Subcutaneous abdominal adipose tissue (tissue), 5 donors: Measurements from ENCODE around the gene NCKAP5.

Experiments used
- H3K27ac ChIP-seq: one replicate; pipeline ENCODE4 v1.7.0; 2013; ENCODE audit warnings: low read depth, mild to moderate bottlenecking, inconsistent platforms, low read length, moderate library complexity
- H3K27me3 ChIP-seq, 5 donors: one replicate each; pipeline ENCODE4 v1.7.0; 2013; ENCODE audit warnings: low read length in 5 of 5, inconsistent platforms in 1 of 5; ENCODE audit not compliant: control insufficient read depth in 5 of 5, insufficient read depth in 4 of 5
- H3K36me3 ChIP-seq, 5 donors: one replicate each; pipeline ENCODE4 v1.7.0; 2013; ENCODE audit warnings: low read length in 5 of 5; ENCODE audit not compliant: control insufficient read depth in 5 of 5, insufficient read depth in 5 of 5
- H3K4me1 ChIP-seq, 5 donors: one replicate each; pipeline ENCODE4 v1.7.0; 2013; ENCODE audit warnings: low read length in 5 of 5, mild to moderate bottlenecking in 3 of 5, moderate library complexity in 1 of 5; ENCODE audit not compliant: control insufficient read depth in 5 of 5, insufficient read depth in 5 of 5
- H3K4me3 ChIP-seq, 5 donors: one replicate each; pipeline ENCODE4 v1.7.0; 2013; ENCODE audit warnings: low read length in 5 of 5, low read depth in 1 of 5
- H3K9ac ChIP-seq, 5 donors: one replicate each; pipeline ENCODE4 v1.7.0; 2013; ENCODE audit warnings: low read length in 5 of 5, mild to moderate bottlenecking in 4 of 5, moderate library complexity in 3 of 5
- H3K9me3 ChIP-seq, 5 donors: one replicate each; pipeline ENCODE4 v1.7.0; 2013; ENCODE audit warnings: low read length in 5 of 5; ENCODE audit not compliant: control insufficient read depth in 5 of 5
- donor health status: healthy.
- donor health status: healthy.
- donor health status: healthy.
- donor health status: healthy.
- donor health status: healthy.

The NCKAP5 gene

GRCh38 chr2:133420788-133421187 lies 147.5 kb downstream of the NCKAP5 start:
- Histone ChIP-seq H3K9ac (no peak overlapping the region), H3K4me1 (no peaks in the 10 kb centered on the region), H3K36me3 (no peaks in the 10 kb centered on the region), H3K9me3 (no peaks in the 10 kb centered on the region), H3K27ac (no peak overlapping the region), H3K4me3 (no peak overlapping the region), H3K27me3 (peaks cover 0 to 2% (median 0%) of the 10 kb centered on the region in 5 donors)

DNA sequence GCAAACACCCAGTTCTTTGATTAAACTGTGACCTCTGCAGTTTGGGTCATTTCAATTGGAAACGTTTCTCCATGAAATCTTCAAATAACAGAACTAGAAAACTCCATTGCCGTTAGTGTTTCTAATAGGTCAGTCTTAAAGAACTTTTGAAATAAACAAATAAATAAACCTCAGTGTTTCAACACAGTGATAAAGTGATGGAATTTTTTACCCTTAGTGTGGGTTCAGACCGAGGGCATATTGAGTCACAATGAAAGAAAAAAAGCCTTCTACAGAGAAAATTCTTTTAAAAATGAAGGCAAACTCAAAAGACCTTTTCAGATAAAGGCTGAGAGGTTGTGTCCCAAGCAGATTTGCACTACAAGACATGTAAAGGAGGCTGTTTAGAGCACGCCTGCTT lies 149.6 kb downstream of the NCKAP5 start:
- H3K9ac ChIP-seq, result no peak overlapping the region
- no peaks in the 10 kb centered on the region for H3K36me3 ChIP-seq
- H3K4me3 ChIP-seq, result no peak overlapping the region
- no peaks in the 10 kb centered on the region for H3K4me1 ChIP-seq
- H3K27me3 ChIP-seq, result peaks cover 0 to 2% (median 0%) of the 10 kb centered on the region in 5 donors
- no peaks in the 10 kb centered on the region for H3K9me3 ChIP-seq
- no peak overlapping the region for H3K27ac ChIP-seq

GRCh38 chr2:133418021-133418420 lies 150.2 kb downstream of the NCKAP5 start:
- H3K9ac ChIP-seq, result no peak overlapping the region
- H3K27me3 ChIP-seq, result peaks cover 0 to 2% (median 0%) of the 10 kb centered on the region in 5 donors
- no peak overlapping the region for H3K27ac ChIP-seq
- H3K9me3 ChIP-seq, result no peaks in the 10 kb centered on the region
- no peaks in the 10 kb centered on the region for H3K36me3 ChIP-seq
- H3K4me3 ChIP-seq, result no peak overlapping the region
- no peaks in the 10 kb centered on the region for H3K4me1 ChIP-seq

DNA sequence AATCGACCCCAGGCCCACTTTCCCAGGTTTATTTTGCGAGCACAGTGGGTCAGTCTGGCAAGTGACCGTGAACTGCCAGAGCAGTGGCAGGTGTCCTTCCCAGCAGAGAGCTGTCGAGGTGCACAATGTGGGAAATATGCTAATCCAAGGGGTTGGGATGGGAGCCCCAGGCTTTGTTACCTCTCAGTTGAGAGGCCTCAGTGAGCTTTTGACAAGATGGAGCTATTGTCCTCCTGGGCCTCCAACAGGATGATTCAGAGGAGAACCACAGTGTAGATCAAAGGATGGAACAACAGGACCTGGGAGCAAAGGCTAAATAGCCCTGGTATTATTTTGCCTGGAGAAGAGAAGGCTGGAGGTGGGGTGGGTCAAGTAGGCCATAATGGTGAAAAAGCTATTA lies 150.8 kb downstream of the NCKAP5 start:
- H3K4me1 ChIP-seq, result no peaks in the 10 kb centered on the region
- no peaks in the 10 kb centered on the region for H3K36me3 ChIP-seq
- H3K9me3 ChIP-seq, result no peaks in the 10 kb centered on the region
- H3K27ac ChIP-seq, result no peak overlapping the region
- H3K27me3 ChIP-seq, result peaks cover 0 to 2% (median 0%) of the 10 kb centered on the region in 5 donors
- H3K9ac ChIP-seq, result no peak overlapping the region
- no peak overlapping the region for H3K4me3 ChIP-seq

DNA sequence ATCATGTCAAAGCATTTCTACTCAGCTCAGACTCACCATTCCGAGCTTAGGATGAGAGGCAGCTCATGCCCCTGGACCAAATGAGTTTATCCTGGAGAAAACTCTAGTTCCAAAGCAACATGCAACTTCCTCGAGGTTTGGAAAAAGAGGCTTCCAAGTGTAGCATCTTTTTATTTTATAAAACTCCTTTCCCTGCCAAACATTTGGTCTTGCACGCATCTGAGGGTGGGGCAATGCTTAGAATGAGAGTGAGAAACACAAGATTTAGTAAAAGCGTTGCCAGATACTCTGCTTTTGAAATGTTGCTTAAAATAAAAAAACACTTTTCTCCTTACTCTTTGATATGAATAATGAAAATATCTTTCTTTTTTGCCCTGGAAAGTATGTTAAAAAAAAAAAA lies 151.5 kb downstream of the NCKAP5 start:
- Histone ChIP-seq H3K36me3 (no peaks in the 10 kb centered on the region), H3K27me3 (peaks cover 0 to 2% (median 0%) of the 10 kb centered on the region in 5 donors), H3K4me1 (no peaks in the 10 kb centered on the region), H3K9ac (no peak overlapping the region), H3K27ac (no peak overlapping the region), H3K9me3 (no peaks in the 10 kb centered on the region), H3K4me3 (no peak overlapping the region)

GRCh38 chr2:133416146-133416545 lies 152.1 kb downstream of the NCKAP5 start:
- no peaks in the 10 kb centered on the region for H3K4me1 ChIP-seq
- H3K9me3 ChIP-seq, result no peaks in the 10 kb centered on the region
- H3K27me3 ChIP-seq, result peaks cover 0 to 2% (median 0%) of the 10 kb centered on the region in 5 donors
- no peak overlapping the region for H3K27ac ChIP-seq
- H3K36me3 ChIP-seq, result no peaks in the 10 kb centered on the region
- H3K9ac ChIP-seq, result no peak overlapping the region
- H3K4me3 ChIP-seq, result no peak overlapping the region

GRCh38 chr2:133415210-133415876 lies 152.9 kb downstream of the NCKAP5 start:
- Histone ChIP-seq H3K27me3 (peaks cover 0 to 2% (median 0%) of the 10 kb centered on the region in 5 donors), H3K4me1 (no peaks in the 10 kb centered on the region), H3K27ac (no peak overlapping the region), H3K9me3 (no peaks in the 10 kb centered on the region), H3K36me3 (no peaks in the 10 kb centered on the region), H3K4me3 (no peak overlapping the region), H3K9ac (no peak overlapping the region)

DNA sequence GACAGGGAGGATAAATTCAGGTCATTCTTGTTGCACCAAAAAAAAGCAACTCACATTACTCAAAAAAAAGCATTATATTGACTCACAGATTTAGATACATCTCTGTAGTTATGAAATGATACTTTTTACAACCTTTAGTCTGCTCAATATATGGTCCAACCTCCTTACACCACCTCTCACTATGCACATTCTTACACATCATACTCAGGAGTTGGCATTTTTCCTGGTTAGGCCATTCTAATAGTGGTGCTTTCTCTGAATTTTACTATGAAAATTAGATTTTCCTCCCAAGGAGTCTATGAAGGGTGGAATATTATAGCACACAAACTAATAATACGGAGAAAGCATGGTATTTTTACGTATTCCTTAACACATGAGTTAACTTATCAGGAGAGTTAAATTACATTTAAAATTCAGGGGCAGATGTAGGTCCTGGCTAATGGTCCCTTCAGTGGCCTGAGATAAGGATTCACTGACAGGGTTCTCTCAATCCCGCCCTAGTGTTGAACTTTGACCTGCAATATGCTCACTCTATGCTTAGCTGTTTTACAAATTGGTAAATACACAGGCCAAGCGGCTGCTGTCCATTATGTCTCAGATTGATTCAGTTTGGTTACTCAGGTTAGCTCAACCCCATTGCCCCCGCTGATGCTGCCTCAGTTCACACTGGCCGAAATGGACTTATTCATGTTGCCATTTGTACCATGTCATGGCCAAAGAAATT lies 153.6 kb downstream of the NCKAP5 start:
- Histone ChIP-seq H3K27me3 (peaks cover 0 to 2% (median 0%) of the 10 kb centered on the region in 5 donors), H3K9me3 (no peaks in the 10 kb centered on the region), H3K4me1 (no peaks in the 10 kb centered on the region)

DNA sequence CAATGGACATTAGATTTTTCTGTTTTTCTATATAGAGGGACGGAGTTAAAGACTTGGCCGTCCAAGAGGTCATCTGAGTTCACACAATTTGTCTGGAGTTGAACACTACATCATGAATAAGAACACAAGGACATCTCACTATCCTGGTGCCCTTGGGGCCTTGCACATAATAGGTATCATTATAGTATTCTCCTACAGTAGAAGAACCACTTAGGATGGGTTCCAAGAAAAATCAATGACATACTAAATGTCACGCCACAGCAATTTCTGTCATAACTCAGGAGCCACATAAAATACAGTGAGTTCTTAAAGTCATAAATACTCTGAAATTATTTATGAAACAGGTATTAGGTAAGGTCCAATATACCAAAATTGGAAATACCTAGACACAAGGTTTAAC lies 154.4 kb downstream of the NCKAP5 start:
- no peak overlapping the region for H3K9ac ChIP-seq

More for the DNA sequence above, 153.6 kb downstream of the NCKAP5 start:
- Histone ChIP-seq H3K27ac (no peak overlapping the region), H3K9ac (no peak overlapping the region), H3K4me3 (no peak overlapping the region), H3K36me3 (no peaks in the 10 kb centered on the region)

GRCh38 chr2:133412694-133413093 lies 155.6 kb downstream of the NCKAP5 start:
- Histone ChIP-seq H3K9me3 (no peaks in the 10 kb centered on the region), H3K27ac (no peak overlapping the region), H3K9ac (no peak overlapping the region), H3K27me3 (peaks cover 0 to 2% (median 0%) of the 10 kb centered on the region in 5 donors), H3K36me3 (no peaks in the 10 kb centered on the region), H3K4me1 (no peaks in the 10 kb centered on the region), H3K4me3 (no peak overlapping the region)

More for the DNA sequence above, 154.4 kb downstream of the NCKAP5 start:
- Histone ChIP-seq H3K9me3 (no peaks in the 10 kb centered on the region), H3K4me3 (no peak overlapping the region), H3K4me1 (no peaks in the 10 kb centered on the region), H3K36me3 (no peaks in the 10 kb centered on the region), H3K27ac (no peak overlapping the region), H3K27me3 (peaks cover 0 to 2% (median 0%) of the 10 kb centered on the region in 5 donors)
